Upper lobe of left lung (tissue), 4 donors: ENCODE results near the gene GPR176.

Source experiments
- EP300 ChIP-seq, 4 donors: sonication (generic); formaldehyde crosslinking; IDR thresholded peaks; one replicate each; pipeline ENCODE4 v1.5.1; 2017; ENCODE audit warnings: antibody characterized with exemption in 4 of 4, control low read depth in 2 of 4
- POLR2AphosphoS5 ChIP-seq, 2 donors: sonication (generic); formaldehyde crosslinking; IDR thresholded peaks; one replicate each; pipeline ENCODE4 v1.5.1; 2017; ENCODE audit warnings: antibody characterized with exemption in 2 of 2
- TF ChIP-seq, protein P1 (sequence below), 6 experiments: fragments of 450-650 bp in 4 of 6; fragments of 200-600 bp in 2 of 6; sonication (generic) in 2 of 6; IDR thresholded peaks; one replicate each; pipeline ENCODE4 v1.5.1; 2016 to 2019; ENCODE audit warnings: antibody characterized with exemption in 6 of 6

DNA sequence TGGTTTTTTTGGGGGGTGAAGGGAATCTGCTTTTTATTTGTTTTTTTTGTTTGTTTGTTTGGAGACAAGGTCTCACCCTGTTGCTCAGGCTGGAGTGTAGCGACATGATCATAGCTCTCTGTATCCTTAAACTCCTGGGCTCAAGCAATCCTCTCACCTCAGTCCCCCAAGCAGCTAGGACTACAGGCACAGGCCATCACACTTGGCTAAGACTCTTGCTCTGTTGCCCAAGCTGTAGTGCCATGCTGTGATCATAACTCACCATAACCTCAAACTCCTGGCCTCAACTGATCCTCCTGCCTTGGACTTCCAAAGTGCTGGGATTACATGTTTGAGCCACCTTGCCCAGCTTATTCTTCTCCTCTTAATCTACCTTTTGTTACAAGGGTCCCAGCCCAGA lies 31.8 kb downstream of the GPR176 start:
- TF ChIP-seq POLR2AphosphoS5 (IDR thresholded peaks at IDR 0.05) (no peak), EP300 (IDR thresholded peaks at IDR 0.05) (no peak)
- TF ChIP-seq, protein P1, sequence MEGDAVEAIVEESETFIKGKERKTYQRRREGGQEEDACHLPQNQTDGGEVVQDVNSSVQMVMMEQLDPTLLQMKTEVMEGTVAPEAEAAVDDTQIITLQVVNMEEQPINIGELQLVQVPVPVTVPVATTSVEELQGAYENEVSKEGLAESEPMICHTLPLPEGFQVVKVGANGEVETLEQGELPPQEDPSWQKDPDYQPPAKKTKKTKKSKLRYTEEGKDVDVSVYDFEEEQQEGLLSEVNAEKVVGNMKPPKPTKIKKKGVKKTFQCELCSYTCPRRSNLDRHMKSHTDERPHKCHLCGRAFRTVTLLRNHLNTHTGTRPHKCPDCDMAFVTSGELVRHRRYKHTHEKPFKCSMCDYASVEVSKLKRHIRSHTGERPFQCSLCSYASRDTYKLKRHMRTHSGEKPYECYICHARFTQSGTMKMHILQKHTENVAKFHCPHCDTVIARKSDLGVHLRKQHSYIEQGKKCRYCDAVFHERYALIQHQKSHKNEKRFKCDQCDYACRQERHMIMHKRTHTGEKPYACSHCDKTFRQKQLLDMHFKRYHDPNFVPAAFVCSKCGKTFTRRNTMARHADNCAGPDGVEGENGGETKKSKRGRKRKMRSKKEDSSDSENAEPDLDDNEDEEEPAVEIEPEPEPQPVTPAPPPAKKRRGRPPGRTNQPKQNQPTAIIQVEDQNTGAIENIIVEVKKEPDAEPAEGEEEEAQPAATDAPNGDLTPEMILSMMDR (IDR thresholded peaks at IDR 0.05), result no peak
